AG20443 (cell line): Measurements from ENCODE around the gene RIMS1.

Experiments used
- DNase-seq: peaks from one replicate; pipeline ENCODE4 v3.0.0; 2012; ENCODE audit warnings: low spot score, mixed read lengths

The RIMS1 gene

DNA sequence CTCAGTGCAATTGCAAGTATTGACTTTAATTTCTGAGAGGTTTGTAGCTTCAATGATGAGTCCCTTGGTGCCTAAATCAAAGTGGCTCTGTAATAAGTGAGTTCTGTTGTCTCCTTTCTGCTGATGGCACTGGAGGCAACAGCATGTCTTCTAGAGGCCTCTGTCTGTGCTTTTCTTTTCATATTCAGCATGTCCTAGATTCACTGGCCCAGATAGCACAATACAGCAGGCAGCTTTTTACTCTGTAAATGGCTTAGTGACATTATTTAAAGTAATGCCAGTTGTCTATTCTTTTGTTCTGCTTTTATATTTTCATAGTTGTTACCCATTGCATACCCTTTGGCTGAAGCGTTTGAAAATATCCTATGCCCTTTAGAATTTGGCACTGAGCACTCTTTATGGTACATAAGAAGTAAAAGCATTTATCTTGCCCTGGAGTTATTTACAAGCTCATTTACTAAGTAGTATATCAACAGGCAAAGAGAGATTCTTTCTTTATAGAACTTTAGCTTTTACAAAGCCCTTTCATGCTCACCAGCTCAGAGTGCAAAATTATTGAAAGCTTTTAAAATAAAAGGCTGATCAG is 464.0 kb downstream of the RIMS1 start:
- no peak for DNase-seq

GRCh38 chr6:72363844-72364740 is 477.7 kb downstream of the RIMS1 start:
- peak; percentile 91 for DNase-seq

DNA sequence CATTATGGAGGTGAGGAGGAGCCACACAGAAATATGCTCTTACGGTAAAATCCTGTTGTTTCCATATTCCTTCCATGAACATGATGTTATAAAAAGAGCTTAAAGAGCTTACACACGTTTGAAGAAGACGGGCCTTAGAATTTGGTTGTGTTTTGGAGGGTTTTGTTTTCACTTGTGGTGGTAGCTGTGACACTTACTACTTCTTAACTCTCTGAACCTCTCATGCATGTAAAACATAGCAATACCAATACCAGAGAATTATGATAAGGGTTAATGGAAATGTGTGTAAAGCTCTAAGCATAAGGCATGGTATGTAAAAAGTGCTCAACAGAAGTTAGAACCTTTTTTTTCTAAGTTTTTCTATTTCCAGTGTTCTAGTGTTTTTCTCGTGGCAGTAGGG is 479.4 kb downstream of the RIMS1 start:
- DNase-seq, result no peak

DNA sequence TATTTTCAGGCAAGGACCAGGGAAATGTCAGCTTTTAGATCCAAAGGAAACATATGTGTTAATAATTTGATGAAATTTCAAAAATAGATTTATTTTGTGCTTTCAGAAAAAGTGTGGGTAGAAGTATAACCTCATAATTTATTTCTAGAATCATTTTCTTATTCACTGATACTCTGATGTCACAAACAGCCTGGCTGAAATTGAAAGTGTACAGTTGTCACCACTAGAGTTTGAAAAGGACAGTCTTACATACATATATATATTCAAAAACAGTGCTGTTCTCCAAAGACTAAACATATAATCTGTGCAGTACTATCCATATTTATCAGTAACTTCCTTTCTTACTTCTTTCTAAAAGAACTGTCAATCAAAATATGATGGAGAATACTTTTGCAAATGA is 481.1 kb downstream of the RIMS1 start:
- no peak for DNase-seq

GRCh38 chr6:72371473-72371872 is 485.1 kb downstream of the RIMS1 start:
- no peak for DNase-seq

DNA sequence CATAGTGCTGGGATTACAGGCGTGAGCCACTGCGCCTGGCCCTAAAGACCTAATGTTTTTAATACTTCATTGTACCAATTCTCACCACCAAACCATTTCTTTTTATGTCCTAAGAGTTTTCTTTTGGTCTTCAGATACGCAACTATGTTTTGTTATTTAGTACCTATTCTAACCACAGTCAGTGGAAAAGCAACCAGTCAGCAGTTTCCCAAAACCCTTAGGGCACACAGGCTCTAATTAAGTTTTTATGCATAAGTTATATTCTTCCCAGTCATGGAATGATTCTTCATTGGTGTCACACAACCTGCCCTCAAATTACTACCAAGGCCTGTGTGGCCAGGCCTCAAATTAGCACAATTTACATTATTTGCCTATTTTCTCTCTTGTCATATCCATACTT is 487.8 kb downstream of the RIMS1 start:
- no peak for DNase-seq

- DNase-seq, result no peak
Measured at GRCh38 chr6:72374857-72375256, 488.5 kb downstream of the RIMS1 start.

GRCh38 chr6:72376736-72377135 is 490.4 kb downstream of the RIMS1 start:
- DNase-seq, result no peak

DNA sequence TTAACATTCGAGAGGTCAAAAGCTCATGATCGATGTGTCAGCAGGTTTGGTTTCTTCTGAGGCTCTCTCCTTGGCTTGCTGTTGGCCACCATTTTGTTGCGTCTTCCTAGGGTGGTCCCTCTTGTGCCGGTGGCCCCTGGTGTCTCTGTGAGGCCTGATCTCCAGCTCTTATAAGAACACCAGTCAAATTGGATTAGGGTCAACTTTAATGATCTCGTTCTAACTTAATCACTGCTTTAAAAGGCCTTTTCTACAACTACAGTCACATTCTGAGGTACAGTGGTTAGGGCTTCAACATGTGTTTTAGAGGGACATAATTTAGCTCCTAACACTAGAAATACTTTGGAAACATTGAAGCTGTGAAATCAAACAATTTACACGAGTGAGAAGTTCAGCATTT is 494.7 kb downstream of the RIMS1 start:
- no peak for DNase-seq

- no peak for DNase-seq
Measured at GRCh38 chr6:72382602-72383529, 496.5 kb downstream of the RIMS1 start.

- DNase-seq, result peak; percentile 19
Measured at GRCh38 chr6:72386324-72386723, 500.0 kb downstream of the RIMS1 start.

DNA sequence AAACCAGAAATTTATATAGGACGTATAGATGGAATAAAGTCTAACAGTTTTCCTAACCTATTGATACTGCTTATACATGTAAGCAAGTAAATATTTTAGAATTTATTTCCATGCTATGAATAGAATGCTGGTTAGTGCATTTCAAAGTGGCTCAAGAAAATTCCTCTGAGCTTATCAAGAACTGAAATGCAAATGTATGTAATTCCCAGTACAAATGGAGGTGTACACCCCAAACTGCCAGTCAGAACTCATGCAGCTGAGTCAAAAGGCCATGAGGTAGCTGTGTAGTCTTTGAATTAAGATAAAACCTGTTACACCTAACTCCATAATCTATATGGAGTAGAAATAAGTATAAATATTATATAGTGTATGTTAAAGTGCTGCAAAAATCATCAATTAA is 503.3 kb downstream of the RIMS1 start:
- no peak for DNase-seq

- DNase-seq, result no peak
Measured at GRCh38 chr6:72390548-72390947, 504.2 kb downstream of the RIMS1 start.

GRCh38 chr6:72401865-72402264 is 515.5 kb downstream of the RIMS1 start:
- no peak for DNase-seq

DNA sequence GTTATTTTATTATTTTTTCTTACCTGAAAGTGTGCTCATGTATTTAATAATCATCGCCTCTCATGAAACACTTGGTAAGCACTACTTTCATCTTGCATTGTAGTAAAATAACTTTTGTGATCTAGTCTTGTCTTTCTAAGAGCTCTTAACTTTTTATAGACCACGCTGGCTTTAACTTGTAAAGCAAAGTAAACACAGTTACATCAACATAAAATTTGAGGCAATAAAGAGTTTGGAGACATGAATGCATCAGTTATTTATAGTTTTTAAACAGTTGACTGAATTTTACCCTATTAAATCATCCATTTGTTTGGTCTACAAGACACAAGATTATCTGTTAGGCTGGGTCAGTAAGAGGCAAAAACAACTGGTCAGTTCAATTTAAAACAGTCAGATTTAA is 517.1 kb downstream of the RIMS1 start:
- no peak for DNase-seq

DNA sequence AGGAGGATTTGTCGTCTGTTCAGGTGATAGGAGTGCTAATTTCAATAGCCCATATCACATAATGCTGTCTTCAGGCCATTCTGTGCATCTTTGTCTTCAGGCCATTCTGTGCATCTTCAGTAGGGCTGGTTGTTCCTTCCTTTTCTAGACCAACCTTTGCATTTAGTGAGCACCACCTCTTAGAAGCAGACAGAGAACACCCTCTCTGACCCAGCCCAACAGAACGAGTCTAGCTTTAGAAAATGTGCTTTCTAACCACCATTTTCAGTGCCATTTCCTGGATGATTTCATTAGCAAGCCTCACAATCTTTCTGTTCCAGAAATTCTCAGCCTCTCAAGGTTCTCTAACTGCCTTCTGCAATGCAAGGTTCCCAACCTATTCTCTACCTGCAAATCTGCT is 520.2 kb downstream of the RIMS1 start:
- DNase-seq, result no peak

DNA sequence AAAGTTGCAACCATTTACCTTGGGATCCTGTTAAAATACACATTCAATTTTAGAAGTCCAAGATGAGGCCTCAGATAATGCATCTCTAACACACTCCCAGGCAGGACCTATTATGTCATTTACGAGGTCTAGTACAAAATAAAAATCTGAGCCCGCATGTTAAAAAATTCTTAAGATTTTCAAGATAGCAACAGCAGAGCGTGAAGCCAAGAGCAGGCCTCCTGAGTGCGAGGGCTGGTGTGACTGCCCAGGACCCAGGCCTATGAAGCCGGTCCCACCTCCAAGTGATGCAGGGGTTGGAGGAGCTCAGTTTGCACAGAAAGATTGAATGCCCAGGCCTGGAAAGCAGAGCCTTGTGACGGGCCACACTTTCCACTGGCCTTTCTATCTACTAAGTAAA is 524.4 kb downstream of the RIMS1 start:
- no peak for DNase-seq

DNA sequence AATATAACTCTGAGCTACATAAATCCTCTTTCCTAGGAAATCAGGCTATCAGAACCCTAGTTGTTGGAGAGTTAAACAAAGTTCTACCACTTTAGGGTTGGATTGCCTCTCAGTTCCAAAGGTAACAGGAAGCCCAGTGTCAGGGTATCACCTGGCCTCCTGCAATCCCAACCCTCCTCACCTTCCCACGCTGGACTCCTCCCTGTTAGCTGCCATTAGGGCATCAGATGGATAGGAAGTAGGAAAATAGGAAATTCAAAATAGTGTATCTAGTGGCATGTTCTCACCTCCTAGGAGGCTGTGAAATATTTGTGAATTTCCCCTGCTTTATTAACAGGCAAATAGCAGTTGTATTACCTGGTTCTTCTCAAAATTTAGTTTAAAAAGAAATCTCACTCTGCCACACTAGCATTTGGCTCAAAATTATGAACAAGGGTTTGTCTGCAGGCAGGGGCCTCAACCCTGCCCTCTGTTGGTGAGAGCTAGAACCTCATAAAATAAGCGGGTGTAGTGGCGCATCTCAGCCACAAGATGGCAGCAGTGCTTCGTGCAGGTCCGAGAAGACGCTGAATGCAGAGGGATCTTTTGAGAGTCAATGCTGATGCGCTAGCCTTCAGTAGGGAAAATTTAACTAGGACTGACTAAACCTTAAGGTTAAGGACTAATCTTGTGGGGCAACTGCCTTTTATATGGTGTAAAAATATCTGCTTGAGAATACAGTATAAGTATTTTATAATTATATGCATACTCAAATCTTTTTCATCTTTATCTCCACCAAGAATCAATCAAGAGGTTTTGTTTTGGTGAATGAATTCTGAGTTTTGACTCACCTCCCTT is 525.7 kb downstream of the RIMS1 start:
- peak; percentile 88 for DNase-seq

GRCh38 chr6:72412709-72413044 is 526.3 kb downstream of the RIMS1 start:
- DNase-seq, result no peak

DNA sequence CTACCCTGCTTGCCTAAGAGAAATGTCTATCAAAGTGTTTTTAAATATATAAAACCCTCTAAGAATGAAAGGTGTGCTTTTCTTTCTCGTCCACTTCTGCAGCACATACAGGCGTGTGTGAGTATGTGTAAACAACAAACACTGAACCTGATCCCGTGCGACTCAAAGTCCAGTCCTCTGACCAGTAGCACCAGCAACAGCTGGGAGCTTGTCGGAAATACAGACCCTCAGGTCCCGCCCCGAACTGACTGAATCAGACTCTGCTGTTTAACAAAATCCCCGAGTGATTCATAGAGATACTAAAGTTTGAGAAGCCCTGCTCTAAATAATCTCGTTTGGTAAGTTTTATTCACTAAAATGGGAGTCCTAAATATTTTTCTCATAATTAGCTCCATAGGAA is 527.5 kb downstream of the RIMS1 start:
- DNase-seq, result peak; percentile 20

DNA sequence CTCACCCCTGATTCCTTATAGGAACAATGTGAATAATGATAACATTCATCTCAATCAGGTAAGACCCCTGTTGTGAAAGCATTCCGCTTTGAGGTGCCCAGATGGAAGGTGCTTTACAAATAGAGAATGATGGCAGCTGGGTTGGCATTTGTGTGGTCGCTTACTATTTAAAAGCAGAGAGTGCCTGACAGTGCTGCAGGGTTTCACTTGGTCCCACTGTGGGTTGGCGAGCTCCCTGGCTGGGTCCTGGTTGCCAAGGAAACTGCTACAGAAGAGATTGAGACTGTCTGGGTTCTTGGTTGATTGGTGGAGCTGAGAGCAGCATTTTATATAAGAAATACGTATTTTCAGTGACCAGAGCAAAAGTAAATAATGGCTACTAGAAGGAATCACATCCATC is 528.3 kb downstream of the RIMS1 start:
- no peak for DNase-seq
